ENCODE data around the gene MED13. TPM values are rescaled to one million over a fixed set of nuclear protein-coding genes. Genes with fewer than 3 reads are reported as not detected.
"Not testable (repeated sequence)": the region's sequence is repeated elsewhere in the genome, so short reads cannot be mapped to it uniquely, and the experiment has no call there.

The MED13 gene
- total and polyA plus RNA-seq, 9 of the 15 experiments (the other 6 are each of a cell fraction or from before 2014, with no cell fraction given): 5.4 to 48.4 (median 28.2) TPM

DNA sequence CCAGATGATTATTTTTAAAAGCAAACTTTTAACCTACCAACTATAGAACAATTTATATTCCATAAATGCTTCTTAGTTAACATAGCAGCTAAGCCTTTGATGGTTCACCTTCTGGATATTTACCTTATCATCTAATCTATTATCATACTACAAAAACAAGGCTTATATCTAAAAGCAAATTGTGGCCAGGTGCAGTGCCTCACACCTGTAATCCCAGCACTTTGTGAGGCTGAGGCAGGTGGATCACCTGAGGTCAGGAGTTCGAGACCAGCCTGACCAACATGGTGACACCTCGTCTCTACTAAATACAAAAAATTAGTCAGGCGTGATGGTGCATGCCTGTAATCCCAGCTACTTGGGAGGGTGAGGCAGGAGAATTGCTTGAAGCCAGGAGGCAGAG is 61.9 kb downstream of the MED13 start:
- BruUV-seq (replicated peaks); POLR2A ChIA-PET; H4K20me1 ChIP-seq (replicated peaks; ENCODE audit: control insufficient read depth, insufficient read depth, low read length); in situ Hi-C loops (cut with MboI); FAIRE-seq; DNase-seq (ENCODE audit: extremely low read depth in 1 of 4, low spot score in 3 of 4); H3K9me1 ChIP-seq (ENCODE audit: control insufficient read depth, insufficient read depth, low read length); intact Hi-C loops (cut with micrococcal nuclease); H3K27ac ChIP-seq (ENCODE audit: extremely low read depth, low read depth, low read length); H3K9me3 ChIP-seq (replicated peaks; ENCODE audit: control insufficient read depth, insufficient read depth, low read depth, low read length); H2AFZ ChIP-seq (ENCODE audit: low read depth, low read length); ATAC-seq; H3K9ac ChIP-seq (ENCODE audit: insufficient read depth in 1 of 2, low read depth in 2 of 2, low read length in 2 of 2); H3K4me1 ChIP-seq (replicated peaks in 1 of 2; ENCODE audit: control insufficient read depth in 2 of 2, insufficient read depth in 2 of 2, low read length in 2 of 2); H3K4me2 ChIP-seq (ENCODE audit: insufficient read depth, low read length); H3K27me3 ChIP-seq (ENCODE audit: control insufficient read depth in 2 of 2, insufficient read depth in 2 of 2, low read length in 2 of 2); H3K4me3 ChIP-seq: not testable (repeated sequence)
- WGBS (ENCODE audit: insufficient coverage, low coverage, missing lambda C conversion rate): 100% methylated on average over 3 of the region's 3 CpGs
- H3K79me2 ChIP-seq (ENCODE audit: control insufficient read depth, insufficient read depth, low read length): peaks cover 80% of the 10 kb centered on the region
- H3K36me3 ChIP-seq (ENCODE audit: control insufficient read depth, insufficient read depth, low read length): peaks cover 57% of the 10 kb centered on the region
- CTCF ChIA-PET (ENCODE audit: low intra/inter-chr PET ratio): interaction anchor here (0.7 kb wide), 1 partner anchor 36 kb away, joined by 5 read pairs; no protein-coding TSS in a partner anchor
- TF ChIP-seq, protein P1, sequence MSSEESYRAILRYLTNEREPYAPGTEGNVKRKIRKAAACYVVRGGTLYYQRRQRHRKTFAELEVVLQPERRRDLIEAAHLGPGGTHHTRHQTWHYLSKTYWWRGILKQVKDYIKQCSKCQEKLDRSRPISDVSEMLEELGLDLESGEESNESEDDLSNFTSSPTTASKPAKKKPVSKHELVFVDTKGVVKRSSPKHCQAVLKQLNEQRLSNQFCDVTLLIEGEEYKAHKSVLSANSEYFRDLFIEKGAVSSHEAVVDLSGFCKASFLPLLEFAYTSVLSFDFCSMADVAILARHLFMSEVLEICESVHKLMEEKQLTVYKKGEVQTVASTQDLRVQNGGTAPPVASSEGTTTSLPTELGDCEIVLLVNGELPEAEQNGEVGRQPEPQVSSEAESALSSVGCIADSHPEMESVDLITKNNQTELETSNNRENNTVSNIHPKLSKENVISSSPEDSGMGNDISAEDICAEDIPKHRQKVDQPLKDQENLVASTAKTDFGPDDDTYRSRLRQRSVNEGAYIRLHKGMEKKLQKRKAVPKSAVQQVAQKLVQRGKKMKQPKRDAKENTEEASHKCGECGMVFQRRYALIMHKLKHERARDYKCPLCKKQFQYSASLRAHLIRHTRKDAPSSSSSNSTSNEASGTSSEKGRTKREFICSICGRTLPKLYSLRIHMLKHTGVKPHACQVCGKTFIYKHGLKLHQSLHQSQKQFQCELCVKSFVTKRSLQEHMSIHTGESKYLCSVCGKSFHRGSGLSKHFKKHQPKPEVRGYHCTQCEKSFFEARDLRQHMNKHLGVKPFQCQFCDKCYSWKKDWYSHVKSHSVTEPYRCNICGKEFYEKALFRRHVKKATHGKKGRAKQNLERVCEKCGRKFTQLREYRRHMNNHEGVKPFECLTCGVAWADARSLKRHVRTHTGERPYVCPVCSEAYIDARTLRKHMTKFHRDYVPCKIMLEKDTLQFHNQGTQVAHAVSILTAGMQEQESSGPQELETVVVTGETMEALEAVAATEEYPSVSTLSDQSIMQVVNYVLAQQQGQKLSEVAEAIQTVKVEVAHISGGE (CRISPR knock-in tag; IDR thresholded peaks at IDR 0.05): peak in 1 of 3 experiments; percentile 92; a peak in 2 of 6 replicates
